ENCODE results near the gene NPTX2. TPM values are rescaled to one million over a fixed set of nuclear protein-coding genes. Genes with fewer than 3 reads are reported as not detected.

Gene NPTX2
- total RNA-seq, 4 donors from 2014 or later: 24.5 to 46.8 (median 39.2) TPM

GRCh38 chr7:98629001-98629431 lies 11.9 kb downstream of the NPTX2 start:
- Histone ChIP-seq H3K4me3 (no peak overlapping the region), H3K9me3 (peaks cover 0 to 29% (median 0%) of the 10 kb centered on the region in 4 donors), H3K4me1 (no peaks in the 10 kb centered on the region), H3K36me3 (peaks cover 0 to 13% (median 0%) of the 10 kb centered on the region in 3 donors), H3K27me3 (no peaks in the 10 kb centered on the region), H3K27ac (no peak overlapping the region)
- DNase-seq (ENCODE audit: low spot score in 2 of 2): no peak
- 21 to 29% methylated on average over 13 of the region's 13 CpGs for WGBS, 2 donors
- TF ChIP-seq POLR2A (IDR thresholded peaks at IDR 0.05) (no peak), EP300 (IDR thresholded peaks at IDR 0.05) (no peak), CTCF (IDR thresholded peaks at IDR 0.05) (no peak)

GRCh38 chr7:98630149-98630548 lies 13.1 kb downstream of the NPTX2 start:
- Histone ChIP-seq H3K4me3 (no peak overlapping the region), H3K9me3 (peaks cover 0 to 20% (median 0%) of the 10 kb centered on the region in 4 donors), H3K4me1 (no peaks in the 10 kb centered on the region), H3K27me3 (no peaks in the 10 kb centered on the region), H3K36me3 (peaks cover 0 to 4% (median 0%) of the 10 kb centered on the region in 3 donors), H3K27ac (no peak overlapping the region)
- WGBS, 2 donors: 87 to 90% methylated on average over 9 of the region's 9 CpGs
- DNase-seq (ENCODE audit: low spot score in 2 of 2): no peak
- no peak for TF ChIP-seq POLR2A (IDR thresholded peaks at IDR 0.05)
- TF ChIP-seq EP300 (IDR thresholded peaks at IDR 0.05): no peak
- no peak for TF ChIP-seq CTCF (IDR thresholded peaks at IDR 0.05)

DNA sequence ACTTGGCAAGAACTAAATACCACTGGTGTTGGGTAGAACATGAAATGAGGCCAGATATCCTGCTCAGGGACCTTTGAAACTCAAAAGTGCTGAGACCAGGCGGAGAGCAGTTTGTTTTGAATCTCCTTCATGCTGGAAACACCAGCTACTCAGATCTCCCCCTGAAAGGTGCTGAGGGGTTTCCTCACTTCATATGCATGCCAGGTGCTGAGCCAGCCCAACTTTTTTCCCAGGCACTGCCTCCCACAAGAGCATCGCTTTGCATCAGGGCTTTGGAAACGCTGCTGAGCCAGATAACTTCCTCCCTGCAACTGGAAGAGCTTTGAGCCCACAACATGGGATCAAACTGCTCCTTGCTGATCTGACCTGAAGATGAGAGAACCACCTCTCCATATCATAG lies 13.7 kb downstream of the NPTX2 start:
- H3K27me3 ChIP-seq: no peaks in the 10 kb centered on the region
- no peak overlapping the region for H3K4me3 ChIP-seq
- TF ChIP-seq POLR2A (IDR thresholded peaks at IDR 0.05) (no peak), EP300 (IDR thresholded peaks at IDR 0.05) (no peak), CTCF (IDR thresholded peaks at IDR 0.05) (no peak)
- WGBS, 2 donors: 67 to 69% methylated on average over 3 of the region's 3 CpGs
- no peak overlapping the region for H3K27ac ChIP-seq
- DNase-seq (ENCODE audit: low spot score in 2 of 2): no peak
- peaks cover 0 to 19% (median 0%) of the 10 kb centered on the region in 4 donors for H3K9me3 ChIP-seq
- no peaks in the 10 kb centered on the region for H3K36me3 ChIP-seq
- H3K4me1 ChIP-seq: no peaks in the 10 kb centered on the region

GRCh38 chr7:98638853-98639252 lies 21.8 kb downstream of the NPTX2 start:
- no peak for DNase-seq (ENCODE audit: low spot score in 2 of 2)

DNA sequence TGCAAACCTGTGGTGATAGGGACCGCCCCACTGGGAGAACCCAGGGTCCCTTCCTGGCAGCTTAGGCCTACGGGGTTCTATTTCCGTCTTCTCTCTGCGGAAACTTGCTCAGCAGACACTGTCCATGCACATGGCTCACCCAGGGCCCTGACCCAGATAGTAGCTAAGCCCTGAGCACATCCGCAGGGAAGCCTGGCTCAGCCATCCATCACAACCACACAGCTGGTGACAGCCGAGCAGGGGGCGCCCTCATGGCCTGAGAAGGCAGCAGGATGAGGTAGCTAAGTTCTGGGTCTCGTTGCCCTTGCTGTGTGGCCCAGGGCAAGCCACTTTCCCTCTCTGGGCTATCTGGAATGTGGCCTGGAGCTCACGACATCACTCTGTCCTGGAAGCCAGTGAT lies 23.3 kb downstream of the NPTX2 start:
- Histone ChIP-seq H3K27me3 (no peaks in the 10 kb centered on the region), H3K36me3 (no peaks in the 10 kb centered on the region), H3K27ac (no peak overlapping the region), H3K4me3 (no peak overlapping the region), H3K4me1 (peaks cover 0 to 7% (median 0%) of the 10 kb centered on the region in 4 donors), H3K9me3 (peaks cover 0 to 23% (median 0%) of the 10 kb centered on the region in 4 donors)
- TF ChIP-seq POLR2A (IDR thresholded peaks at IDR 0.05) (no peak), CTCF (IDR thresholded peaks at IDR 0.05) (no peak), EP300 (IDR thresholded peaks at IDR 0.05) (no peak)
- no peak for DNase-seq (ENCODE audit: low spot score in 2 of 2)
- 60 to 75% methylated on average over 9 of the region's 9 CpGs for WGBS, 2 donors

More at GRCh38 chr7:98638853-98639252, 21.8 kb downstream of the NPTX2 start:
- Histone ChIP-seq H3K9me3 (peaks cover 0 to 25% (median 0%) of the 10 kb centered on the region in 4 donors), H3K4me1 (peaks cover 0 to 7% (median 0%) of the 10 kb centered on the region in 4 donors), H3K4me3 (no peak overlapping the region), H3K27me3 (no peaks in the 10 kb centered on the region), H3K27ac (no peak overlapping the region), H3K36me3 (no peaks in the 10 kb centered on the region)
- WGBS, 2 donors: 95% methylated on average over 2 of the region's 2 CpGs
- TF ChIP-seq CTCF (IDR thresholded peaks at IDR 0.05) (no peak), POLR2A (IDR thresholded peaks at IDR 0.05) (no peak), EP300 (IDR thresholded peaks at IDR 0.05) (no peak)
